SU-DHL-6 (cell line): Measurements from ENCODE around the gene ARFGEF3.

Experiments
- EZH2phosphoT487 ChIP-seq: fragments of 200-600 bp; sonication (generic), shearing (Covaris generic); conservative IDR thresholded peaks from 2 replicates; pipeline ENCODE4 v1.6.1; 2018; ENCODE audit warnings: mild to moderate bottlenecking, antibody characterized with exemption, low read length, moderate library complexity, mixed read lengths
- TF ChIP-seq, protein P1 (sequence below): fragments of 200-600 bp; sonication (generic); IDR thresholded peaks from one replicate; pipeline ENCODE4 v1.5.1; 2017; ENCODE audit warnings: antibody characterized with exemption, mild to moderate bottlenecking, low read length, moderate library complexity; ENCODE audit not compliant: insufficient read depth, poor library complexity, severe bottlenecking

DNA sequence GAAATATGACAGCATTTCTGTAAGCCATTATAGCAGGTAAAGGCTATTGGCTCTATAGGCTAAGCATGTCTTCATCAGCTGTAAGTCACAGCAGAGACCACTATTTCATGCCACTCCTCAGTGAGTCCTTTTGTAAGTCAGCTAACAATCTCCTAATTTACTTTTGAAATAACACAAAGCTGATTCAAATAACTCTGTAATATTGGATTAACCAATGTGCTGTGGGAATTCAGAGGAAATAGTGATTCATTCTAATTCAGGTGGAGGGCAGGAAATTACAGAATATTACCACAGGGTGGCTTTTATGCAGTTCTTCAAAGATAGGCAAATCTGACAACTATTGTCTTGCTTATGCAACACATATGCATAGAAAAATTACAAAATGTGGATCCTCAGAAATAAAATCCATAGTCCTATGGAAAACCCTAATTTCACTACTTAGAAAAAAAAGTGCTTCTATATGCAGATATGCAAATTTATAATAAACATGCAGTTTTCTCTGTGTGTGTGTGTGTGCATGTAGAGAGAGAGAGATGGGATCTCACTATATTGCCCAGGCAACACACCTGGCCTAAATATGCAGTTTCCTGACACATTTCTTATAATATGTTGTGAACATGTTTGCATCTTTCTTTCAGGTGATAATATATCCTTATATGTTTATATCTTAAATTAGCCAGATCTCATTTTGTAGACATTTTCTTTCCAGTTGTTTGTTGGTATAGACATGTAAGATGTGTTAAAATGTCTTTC is 211.1 kb downstream of the ARFGEF3 start:
- TF ChIP-seq, protein P1, sequence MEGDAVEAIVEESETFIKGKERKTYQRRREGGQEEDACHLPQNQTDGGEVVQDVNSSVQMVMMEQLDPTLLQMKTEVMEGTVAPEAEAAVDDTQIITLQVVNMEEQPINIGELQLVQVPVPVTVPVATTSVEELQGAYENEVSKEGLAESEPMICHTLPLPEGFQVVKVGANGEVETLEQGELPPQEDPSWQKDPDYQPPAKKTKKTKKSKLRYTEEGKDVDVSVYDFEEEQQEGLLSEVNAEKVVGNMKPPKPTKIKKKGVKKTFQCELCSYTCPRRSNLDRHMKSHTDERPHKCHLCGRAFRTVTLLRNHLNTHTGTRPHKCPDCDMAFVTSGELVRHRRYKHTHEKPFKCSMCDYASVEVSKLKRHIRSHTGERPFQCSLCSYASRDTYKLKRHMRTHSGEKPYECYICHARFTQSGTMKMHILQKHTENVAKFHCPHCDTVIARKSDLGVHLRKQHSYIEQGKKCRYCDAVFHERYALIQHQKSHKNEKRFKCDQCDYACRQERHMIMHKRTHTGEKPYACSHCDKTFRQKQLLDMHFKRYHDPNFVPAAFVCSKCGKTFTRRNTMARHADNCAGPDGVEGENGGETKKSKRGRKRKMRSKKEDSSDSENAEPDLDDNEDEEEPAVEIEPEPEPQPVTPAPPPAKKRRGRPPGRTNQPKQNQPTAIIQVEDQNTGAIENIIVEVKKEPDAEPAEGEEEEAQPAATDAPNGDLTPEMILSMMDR = no peak
- no peak for TF ChIP-seq EZH2phosphoT487
